A673 (cell line): ENCODE measurements around the gene SOX2.

ENCODE experiments used
- EZH2 ChIP-seq: fragments of 200-600 bp; sonication (generic); IDR thresholded peaks from 2 replicates; pipeline ENCODE4 v1.6.1; 2017; ENCODE audit warnings: borderline replicate concordance, low read depth, mild to moderate bottlenecking, mixed read lengths, antibody characterized with exemption, low read length; ENCODE audit not compliant: poor library complexity, severe bottlenecking
- TF ChIP-seq, protein P1 (sequence below): fragments of 300-800, 200-600 bp; sonication (generic); conservative IDR thresholded peaks from 2 replicates; pipeline ENCODE4 v1.5.1; 2017; ENCODE audit warnings: low read depth, mild to moderate bottlenecking, antibody characterized with exemption, low read length, moderate library complexity, mixed read lengths

DNA sequence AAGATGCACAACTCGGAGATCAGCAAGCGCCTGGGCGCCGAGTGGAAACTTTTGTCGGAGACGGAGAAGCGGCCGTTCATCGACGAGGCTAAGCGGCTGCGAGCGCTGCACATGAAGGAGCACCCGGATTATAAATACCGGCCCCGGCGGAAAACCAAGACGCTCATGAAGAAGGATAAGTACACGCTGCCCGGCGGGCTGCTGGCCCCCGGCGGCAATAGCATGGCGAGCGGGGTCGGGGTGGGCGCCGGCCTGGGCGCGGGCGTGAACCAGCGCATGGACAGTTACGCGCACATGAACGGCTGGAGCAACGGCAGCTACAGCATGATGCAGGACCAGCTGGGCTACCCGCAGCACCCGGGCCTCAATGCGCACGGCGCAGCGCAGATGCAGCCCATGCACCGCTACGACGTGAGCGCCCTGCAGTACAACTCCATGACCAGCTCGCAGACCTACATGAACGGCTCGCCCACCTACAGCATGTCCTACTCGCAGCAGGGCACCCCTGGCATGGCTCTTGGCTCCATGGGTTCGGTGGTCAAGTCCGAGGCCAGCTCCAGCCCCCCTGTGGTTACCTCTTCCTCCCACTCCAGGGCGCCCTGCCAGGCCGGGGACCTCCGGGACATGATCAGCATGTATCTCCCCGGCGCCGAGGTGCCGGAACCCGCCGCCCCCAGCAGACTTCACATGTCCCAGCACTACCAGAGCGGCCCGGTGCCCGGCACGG is 991 bp downstream of the SOX2 start:
- TF ChIP-seq, protein P1, sequence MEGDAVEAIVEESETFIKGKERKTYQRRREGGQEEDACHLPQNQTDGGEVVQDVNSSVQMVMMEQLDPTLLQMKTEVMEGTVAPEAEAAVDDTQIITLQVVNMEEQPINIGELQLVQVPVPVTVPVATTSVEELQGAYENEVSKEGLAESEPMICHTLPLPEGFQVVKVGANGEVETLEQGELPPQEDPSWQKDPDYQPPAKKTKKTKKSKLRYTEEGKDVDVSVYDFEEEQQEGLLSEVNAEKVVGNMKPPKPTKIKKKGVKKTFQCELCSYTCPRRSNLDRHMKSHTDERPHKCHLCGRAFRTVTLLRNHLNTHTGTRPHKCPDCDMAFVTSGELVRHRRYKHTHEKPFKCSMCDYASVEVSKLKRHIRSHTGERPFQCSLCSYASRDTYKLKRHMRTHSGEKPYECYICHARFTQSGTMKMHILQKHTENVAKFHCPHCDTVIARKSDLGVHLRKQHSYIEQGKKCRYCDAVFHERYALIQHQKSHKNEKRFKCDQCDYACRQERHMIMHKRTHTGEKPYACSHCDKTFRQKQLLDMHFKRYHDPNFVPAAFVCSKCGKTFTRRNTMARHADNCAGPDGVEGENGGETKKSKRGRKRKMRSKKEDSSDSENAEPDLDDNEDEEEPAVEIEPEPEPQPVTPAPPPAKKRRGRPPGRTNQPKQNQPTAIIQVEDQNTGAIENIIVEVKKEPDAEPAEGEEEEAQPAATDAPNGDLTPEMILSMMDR, result no peak
- no peak for TF ChIP-seq EZH2
